Esophagus muscularis mucosa (tissue), 4 donors: ENCODE measurements around the gene SEPTIN5. TPM values are rescaled to one million over a fixed set of nuclear protein-coding genes. Genes with fewer than 3 reads are reported as not detected.

Source experiments
- DNase-seq: peaks from one replicate; pipeline ENCODE4 v3.0.0-alpha.2; 2017; ENCODE audit errors: extremely low spot score
- H3K27ac ChIP-seq, 4 donors: fragments of 200-600 bp; sonication (generic); replicated peaks in 1 of 4; 1 replicate in 3 of 4; 2 replicates in 1 of 4; pipeline ENCODE4 v1.5.1; 2016 to 2019; ENCODE audit warnings: mild to moderate bottlenecking in 1 of 4
- H3K27me3 ChIP-seq, 4 donors: fragments of 200-600 bp; sonication (generic); one replicate each; pipeline versions ENCODE4 v1.5.1 to v1.6.0; 2016 to 2019
- H3K36me3 ChIP-seq, 4 donors: fragments of 200-600 bp; sonication (generic); one replicate each; pipeline ENCODE4 v1.5.1; 2016 to 2019
- H3K4me1 ChIP-seq, 4 donors: fragments of 200-600 bp; sonication (generic); one replicate each; pipeline ENCODE4 v1.5.1; 2016 to 2019
- H3K4me3 ChIP-seq, 4 donors: fragments of 200-600 bp; sonication (generic); 1 replicate in 2 of 4; 2 replicates in 2 of 4; pipeline ENCODE4 v1.5.1; 2016 to 2019; ENCODE audit warnings: mild to moderate bottlenecking in 4 of 4, moderate library complexity in 1 of 4
- H3K9me3 ChIP-seq, 4 donors: fragments of 200-600 bp; sonication (generic); 1 replicate in 3 of 4; 2 replicates in 1 of 4; pipeline ENCODE4 v1.5.1; 2016 to 2019
- CTCF ChIP-seq, 3 experiments: fragments of 200-600 bp in 2 of 3; fragments of 450-650 bp in 1 of 3; sonication (generic) in 2 of 3; IDR thresholded peaks; one replicate each; pipeline ENCODE4 v1.5.1; 2017 to 2019; ENCODE audit warnings: antibody characterized with exemption in 3 of 3, mild to moderate bottlenecking in 2 of 3, moderate library complexity in 1 of 3
- EP300 ChIP-seq: sonication (generic); formaldehyde crosslinking; IDR thresholded peaks from one replicate; pipeline ENCODE4 v1.6.1; 2017; ENCODE audit warnings: antibody characterized with exemption
- POLR2A ChIP-seq: fragments of 450-650 bp; IDR thresholded peaks from one replicate; pipeline ENCODE4 v1.6.1; 2017; ENCODE audit warnings: antibody characterized with exemption, moderate library complexity, mild to moderate bottlenecking, low read depth
- POLR2AphosphoS5 ChIP-seq, 2 donors: sonication (generic); formaldehyde crosslinking; IDR thresholded peaks; one replicate each; pipeline ENCODE4 v1.6.1; 2017; ENCODE audit warnings: antibody characterized with exemption in 2 of 2
- WGBS: methylation state at CpG from one replicate; pipeline ENCODE4 v1.1.5; 2018; 5-methylcytosine and 5-hydroxymethylcytosine counted together
- intact Hi-C: fragments of 100-400 bp; cut with DNase I; formaldehyde crosslinking; loops from one replicate; pipeline ENCODE4 v1.15.1; 2023
- total RNA-seq, 4 donors: library from RNA; depleted of rRNA; stranded (reverse); fragments of >200 nt; gene quantifications; one replicate each; pipeline versions ENCODE4 v1.1.0 to v1.2.1, GENCODE V29; 2016

SEPTIN5 gene
- total RNA-seq, 4 donors from 2014 or later, result 4.2 to 55.4 (median 20.6) TPM

GRCh38 chr22:19772422-19772672 is 58.0 kb downstream of the SEPTIN5 start:
- peaks cover 12 to 18% (median 14%) of the 10 kb centered on the region in 4 donors for H3K4me1 ChIP-seq
- H3K27ac ChIP-seq, result no peak overlapping the region
- H3K9me3 ChIP-seq, result no peaks in the 10 kb centered on the region
- 82% methylated on average over 4 of the region's 4 CpGs for WGBS
- peaks cover 0 to 98% (median 15%) of the 10 kb centered on the region in 4 donors for H3K27me3 ChIP-seq
- DNase-seq, result no peak
- H3K4me3 ChIP-seq, result no peak overlapping the region
- intact Hi-C loops, result no loop called here
- no peaks in the 10 kb centered on the region for H3K36me3 ChIP-seq
- TF ChIP-seq EP300 (no peak), CTCF (IDR thresholded peaks at IDR 0.05) (no peak), POLR2A (no peak), POLR2AphosphoS5 (IDR thresholded peaks at IDR 0.05) (no peak)

Other genes starting within 250 kb of the SEPTIN5 start
- 10 to 100 TPM; 54.8 to 65.2 (median 57.1) TPM for gene UFD1, start 235.3 kb upstream of the SEPTIN5 start, total RNA-seq
- 1 to 10 TPM in 1 of 4 donors, under 1 TPM in 2, not detected in 1; 0.32 to 1.1 (median 0.42) TPM for gene CDC45, start 234.6 kb upstream of the SEPTIN5 start, total RNA-seq
- gene CLDN5, start 190.1 kb upstream of the SEPTIN5 start, total RNA-seq, result 100 to 1,000 TPM in 3 of 4 donors, 10 to 100 TPM in 1; 39.9 to 209 (median 147) TPM
- gene GP1BB, start 9.0 kb downstream of the SEPTIN5 start, total RNA-seq, result 10 to 100 TPM in 1 of 4 donors, 1 to 10 TPM in 3; 1.7 to 16.7 (median 5.7) TPM
- gene TBX1, start 46.3 kb downstream of the SEPTIN5 start, total RNA-seq, result 1 to 10 TPM; 1.4 to 2.5 (median 1.8) TPM
- 1 to 10 TPM; 4.6 to 8.7 (median 6.8) TPM for gene GNB1L, start 140.4 kb downstream of the SEPTIN5 start, total RNA-seq
- gene RTL10, start 140.4 kb downstream of the SEPTIN5 start, total RNA-seq, result 10 to 100 TPM in 2 of 4 donors, 1 to 10 TPM in 2; 5.6 to 14.8 (median 11.1) TPM
- 100 to 1,000 TPM; 141 to 231 (median 196) TPM for gene COMT, start 227.3 kb downstream of the SEPTIN5 start, total RNA-seq
- 10 to 100 TPM; 12.9 to 27.2 (median 23.9) TPM for gene TXNRD2, start 227.3 kb downstream of the SEPTIN5 start, total RNA-seq